ENCODE measurements around the gene ACACA.

Gene ACACA

DNA sequence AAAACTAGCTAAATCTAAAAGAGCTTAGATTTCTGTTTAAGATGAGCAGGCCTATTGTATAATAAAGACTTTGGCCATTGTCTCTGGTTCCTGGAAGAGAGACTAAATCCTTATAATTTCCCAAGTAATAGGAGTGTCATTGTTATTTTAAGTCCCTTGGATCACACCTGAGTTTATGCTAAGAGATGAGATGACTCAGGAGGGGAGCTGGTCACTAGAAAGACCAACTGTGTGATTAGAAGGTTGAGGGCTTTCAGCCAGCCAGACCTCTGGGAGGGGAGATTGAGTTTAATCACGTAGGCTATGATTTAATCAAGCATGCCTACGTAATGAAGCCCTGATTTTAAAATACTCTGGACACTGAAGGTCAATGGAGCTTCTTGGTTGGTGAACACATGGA, 187.8 kb downstream of the ACACA start:
- no peak for DNase-seq (ENCODE audit: extremely low spot score)
- POLR2A ChIA-PET, result interaction anchor here (0.5 to 1.2 kb wide), 2 partner anchors 13 to 127 kb away, joined by 3 read pairs; no protein-coding TSS in a partner anchor
- CTCF ChIA-PET, result interaction anchor here (0.6 to 1.2 kb wide), 2 partner anchors 8 to 593 kb away, joined by 3 to 8 read pairs; no protein-coding TSS in a partner anchor
- TF ChIP-seq BHLHE40 (IDR thresholded peaks at IDR 0.05; ENCODE audit: borderline replicate concordance), result no peak
- no peak for TF ChIP-seq SUZ12 (IDR thresholded peaks at IDR 0.05)
- TF ChIP-seq FOXA1 (IDR thresholded peaks at IDR 0.05), result no peak
- no peak for TF ChIP-seq ELF4 (IDR thresholded peaks at IDR 0.05)
- no peak for TF ChIP-seq CTBP1 (IDR thresholded peaks at IDR 0.05; ENCODE audit: borderline replicate concordance)
- TF ChIP-seq HDGF (IDR thresholded peaks at IDR 0.05; ENCODE audit: borderline replicate concordance), result no peak
- no peak for TF ChIP-seq FOXM1 (IDR thresholded peaks at IDR 0.05; ENCODE audit: borderline replicate concordance)
- TF ChIP-seq ZNF384 (IDR thresholded peaks at IDR 0.05), result no peak
- no peak for TF ChIP-seq ARNT (IDR thresholded peaks at IDR 0.05)
- no peak for TF ChIP-seq LEF1 (IDR thresholded peaks at IDR 0.05; ENCODE audit: borderline replicate concordance)
- TF ChIP-seq, protein P1, sequence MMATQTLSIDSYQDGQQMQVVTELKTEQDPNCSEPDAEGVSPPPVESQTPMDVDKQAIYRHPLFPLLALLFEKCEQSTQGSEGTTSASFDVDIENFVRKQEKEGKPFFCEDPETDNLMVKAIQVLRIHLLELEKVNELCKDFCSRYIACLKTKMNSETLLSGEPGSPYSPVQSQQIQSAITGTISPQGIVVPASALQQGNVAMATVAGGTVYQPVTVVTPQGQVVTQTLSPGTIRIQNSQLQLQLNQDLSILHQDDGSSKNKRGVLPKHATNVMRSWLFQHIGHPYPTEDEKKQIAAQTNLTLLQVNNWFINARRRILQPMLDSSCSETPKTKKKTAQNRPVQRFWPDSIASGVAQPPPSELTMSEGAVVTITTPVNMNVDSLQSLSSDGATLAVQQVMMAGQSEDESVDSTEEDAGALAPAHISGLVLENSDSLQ (IDR thresholded peaks at IDR 0.05), result no peak
- no peak for TF ChIP-seq FOXK2 (IDR thresholded peaks at IDR 0.05)
- no peak for TF ChIP-seq SP1 (IDR thresholded peaks at IDR 0.05)
- TF ChIP-seq NFRKB (IDR thresholded peaks at IDR 0.05), result no peak
- TF ChIP-seq L3MBTL2 (conservative IDR thresholded peaks at IDR 0.05), result no peak
- no peak for TF ChIP-seq TARDBP (IDR thresholded peaks at IDR 0.05)

DNA sequence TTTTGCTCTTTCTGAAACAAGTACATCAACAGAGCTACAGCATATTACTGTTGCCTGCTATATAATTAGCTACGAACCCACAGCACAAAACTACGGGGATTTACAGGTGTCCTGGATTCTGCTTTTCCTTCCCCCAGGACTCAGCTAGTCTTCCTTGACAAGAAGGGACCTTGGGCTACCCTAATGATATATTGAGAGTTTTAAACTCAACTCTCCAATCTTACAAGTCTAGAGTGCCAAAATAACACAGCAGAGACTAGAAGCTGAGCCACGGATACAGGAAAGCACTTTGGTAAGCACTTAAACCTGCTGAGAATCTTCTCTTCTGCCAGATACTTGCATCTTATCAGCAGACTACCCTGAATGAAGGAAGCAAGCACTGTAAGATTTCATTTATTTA, 192.2 kb downstream of the ACACA start:
- TF ChIP-seq BHLHE40 (IDR thresholded peaks at IDR 0.05; ENCODE audit: borderline replicate concordance) (no peak), SP1 (IDR thresholded peaks at IDR 0.05) (no peak), ARNT (IDR thresholded peaks at IDR 0.05) (no peak), FOXA1 (IDR thresholded peaks at IDR 0.05) (no peak)
- CTCF ChIA-PET, result no interaction called here

DNA sequence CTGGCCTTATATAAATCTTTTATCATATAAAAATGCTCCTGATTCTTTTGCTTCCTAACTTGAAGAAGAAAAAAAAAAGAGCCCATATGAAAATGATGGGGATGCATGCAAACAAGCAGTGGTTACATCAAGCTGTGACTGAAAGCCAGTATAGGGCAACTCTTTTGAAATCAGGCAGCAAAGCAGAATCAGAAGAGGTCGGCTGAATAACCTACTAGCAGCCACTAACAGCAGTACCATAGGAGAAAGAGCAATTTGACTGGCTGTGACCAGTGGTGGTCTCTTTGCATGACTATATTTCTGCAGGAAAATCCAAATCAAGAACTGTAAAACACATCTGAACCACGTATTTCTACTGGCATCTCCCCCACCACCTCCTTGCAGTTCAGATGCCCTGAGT, 192.7 kb downstream of the ACACA start:
- CTCF ChIA-PET, result no interaction called here
- POLR2A ChIA-PET, result no interaction called here
- TF ChIP-seq BHLHE40 (IDR thresholded peaks at IDR 0.05; ENCODE audit: borderline replicate concordance) (no peak), ARNT (IDR thresholded peaks at IDR 0.05) (no peak), LEF1 (IDR thresholded peaks at IDR 0.05; ENCODE audit: borderline replicate concordance) (no peak), CTBP1 (IDR thresholded peaks at IDR 0.05; ENCODE audit: borderline replicate concordance) (no peak), ZNF384 (IDR thresholded peaks at IDR 0.05) (no peak), SP1 (IDR thresholded peaks at IDR 0.05) (no peak), NFRKB (IDR thresholded peaks at IDR 0.05) (no peak), SUZ12 (IDR thresholded peaks at IDR 0.05) (no peak), TARDBP (IDR thresholded peaks at IDR 0.05) (no peak), HDGF (IDR thresholded peaks at IDR 0.05; ENCODE audit: borderline replicate concordance) (no peak), L3MBTL2 (conservative IDR thresholded peaks at IDR 0.05) (no peak), FOXM1 (IDR thresholded peaks at IDR 0.05; ENCODE audit: borderline replicate concordance) (no peak), FOXA1 (IDR thresholded peaks at IDR 0.05) (no peak), FOXK2 (IDR thresholded peaks at IDR 0.05) (no peak), ELF4 (IDR thresholded peaks at IDR 0.05) (no peak)
- TF ChIP-seq, protein P1 (IDR thresholded peaks at IDR 0.05), result no peak
- no peak for DNase-seq (ENCODE audit: extremely low spot score)

More for the DNA sequence above, 192.2 kb downstream of the ACACA start:
- POLR2A ChIA-PET, result no interaction called here
- no peak for DNase-seq (ENCODE audit: extremely low spot score)

DNA sequence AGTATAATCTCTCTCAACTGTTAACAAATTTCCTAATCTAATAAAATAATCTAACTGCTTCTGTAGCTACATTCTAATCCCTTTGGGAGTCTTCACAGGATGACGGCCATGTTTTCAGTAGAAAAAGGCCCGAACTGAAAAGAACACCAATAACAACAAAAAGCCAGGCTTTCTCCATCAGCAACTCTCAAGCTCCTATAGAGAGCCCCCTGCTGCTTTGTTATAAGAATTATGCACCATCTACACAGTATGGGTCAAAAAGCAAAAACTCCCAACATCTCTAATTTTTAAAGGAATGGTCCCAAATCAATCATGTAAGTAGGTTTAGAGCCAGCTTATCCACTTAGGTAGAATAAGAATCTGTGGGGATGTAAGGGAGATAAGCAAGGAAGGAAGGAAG, 194.5 kb downstream of the ACACA start:
- TF ChIP-seq HDGF (IDR thresholded peaks at IDR 0.05; ENCODE audit: borderline replicate concordance) (no peak), ARNT (IDR thresholded peaks at IDR 0.05) (no peak), SUZ12 (IDR thresholded peaks at IDR 0.05) (no peak), FOXA1 (IDR thresholded peaks at IDR 0.05) (no peak), NFRKB (IDR thresholded peaks at IDR 0.05) (no peak), TARDBP (IDR thresholded peaks at IDR 0.05) (no peak), CTBP1 (IDR thresholded peaks at IDR 0.05; ENCODE audit: borderline replicate concordance) (no peak), ELF4 (IDR thresholded peaks at IDR 0.05) (no peak), FOXK2 (IDR thresholded peaks at IDR 0.05) (no peak), SP1 (IDR thresholded peaks at IDR 0.05) (no peak), L3MBTL2 (conservative IDR thresholded peaks at IDR 0.05) (no peak), FOXM1 (IDR thresholded peaks at IDR 0.05; ENCODE audit: borderline replicate concordance) (no peak), ZNF384 (IDR thresholded peaks at IDR 0.05) (no peak), LEF1 (IDR thresholded peaks at IDR 0.05; ENCODE audit: borderline replicate concordance) (no peak), BHLHE40 (IDR thresholded peaks at IDR 0.05; ENCODE audit: borderline replicate concordance) (no peak)
- TF ChIP-seq, protein P1 (IDR thresholded peaks at IDR 0.05), result no peak
- POLR2A ChIA-PET, result no interaction called here
- CTCF ChIA-PET, result interaction anchor here (0.5 to 0.9 kb wide), 3 partner anchors 12 to 202 kb away, joined by 3 to 7 read pairs (median 3); no protein-coding TSS in a partner anchor
- DNase-seq (ENCODE audit: extremely low spot score), result no peak

DNA sequence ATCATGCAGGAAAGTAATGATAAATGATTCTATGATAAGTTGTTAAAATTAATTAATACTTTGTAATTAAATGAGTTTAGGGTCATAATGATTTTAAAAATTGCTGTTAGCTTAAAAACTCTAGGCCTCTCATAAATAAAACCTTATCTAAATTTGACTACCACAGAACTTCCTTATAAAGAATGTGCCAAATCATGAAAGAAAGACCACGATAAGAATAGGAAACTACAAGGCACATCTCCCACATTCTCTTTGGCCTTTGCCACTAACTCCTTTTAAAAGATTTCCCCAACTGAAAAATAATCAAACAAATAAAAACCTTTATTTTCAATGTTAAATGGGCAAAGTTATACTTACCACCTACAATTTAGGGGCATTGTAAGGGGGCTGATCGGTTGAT, 195.5 kb downstream of the ACACA start:
- ChIA-PET CTCF (interaction anchor here (0.6 to 1.7 kb wide), 4 partner anchors 7 to 520 kb away, joined by 3 to 8 read pairs (median 4); no protein-coding TSS in a partner anchor), POLR2A (no interaction called here)
- no peak for DNase-seq (ENCODE audit: extremely low spot score)
- TF ChIP-seq FOXK2 (IDR thresholded peaks at IDR 0.05), result no peak
- TF ChIP-seq L3MBTL2 (conservative IDR thresholded peaks at IDR 0.05), result no peak
- no peak for TF ChIP-seq ZNF384 (IDR thresholded peaks at IDR 0.05)
- TF ChIP-seq, protein P1 (IDR thresholded peaks at IDR 0.05), result no peak
- TF ChIP-seq TARDBP (IDR thresholded peaks at IDR 0.05), result no peak
- no peak for TF ChIP-seq ELF4 (IDR thresholded peaks at IDR 0.05)
- TF ChIP-seq ARNT (IDR thresholded peaks at IDR 0.05), result no peak
- no peak for TF ChIP-seq NFRKB (IDR thresholded peaks at IDR 0.05)
- TF ChIP-seq LEF1 (IDR thresholded peaks at IDR 0.05; ENCODE audit: borderline replicate concordance), result no peak
- TF ChIP-seq SUZ12 (IDR thresholded peaks at IDR 0.05), result no peak
- no peak for TF ChIP-seq BHLHE40 (IDR thresholded peaks at IDR 0.05; ENCODE audit: borderline replicate concordance)
- no peak for TF ChIP-seq FOXA1 (IDR thresholded peaks at IDR 0.05)
- no peak for TF ChIP-seq HDGF (IDR thresholded peaks at IDR 0.05; ENCODE audit: borderline replicate concordance)
- no peak for TF ChIP-seq FOXM1 (IDR thresholded peaks at IDR 0.05; ENCODE audit: borderline replicate concordance)

Measured in HEK293T (cell line).